Uterus (tissue), 2 donors: ENCODE results near the gene IQSEC3.

Experiments
- POLR2A ChIP-seq, 2 donors: fragments of 450-650 bp; IDR thresholded peaks; one replicate each; pipeline ENCODE4 v1.6.1; 2016; ENCODE audit warnings: antibody characterized with exemption in 2 of 2, mild to moderate bottlenecking in 1 of 2, moderate library complexity in 1 of 2
- TF ChIP-seq, protein P1 (sequence below), 4 experiments: fragments of 200-600 bp in 2 of 4; fragments of 450-650 bp in 2 of 4; sonication (generic) in 2 of 4; IDR thresholded peaks; one replicate each; pipeline ENCODE4 v1.5.1; 2016 to 2019; ENCODE audit warnings: antibody characterized with exemption in 4 of 4, mild to moderate bottlenecking in 2 of 4, moderate library complexity in 1 of 4

DNA sequence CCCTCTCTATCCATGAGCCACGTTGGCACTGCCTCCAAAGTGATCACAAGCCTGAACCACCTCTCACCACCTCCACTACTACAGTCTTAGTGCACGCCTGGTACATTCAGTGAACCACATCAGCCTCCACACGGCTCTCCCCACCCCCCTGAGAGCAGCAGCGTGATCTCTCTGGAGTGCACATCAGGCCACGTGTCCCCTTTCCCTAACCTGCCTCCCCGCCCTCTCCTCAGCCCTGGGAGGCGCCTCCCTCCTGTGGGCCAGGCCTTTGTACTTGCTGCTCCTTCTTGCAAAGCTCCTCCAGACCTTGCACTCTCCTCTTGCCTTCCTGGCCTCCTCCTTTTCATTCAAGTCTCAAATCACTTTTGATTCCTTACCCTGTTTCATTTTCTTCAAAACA, 97.6 kb downstream of the IQSEC3 start:
- TF ChIP-seq, protein P1, sequence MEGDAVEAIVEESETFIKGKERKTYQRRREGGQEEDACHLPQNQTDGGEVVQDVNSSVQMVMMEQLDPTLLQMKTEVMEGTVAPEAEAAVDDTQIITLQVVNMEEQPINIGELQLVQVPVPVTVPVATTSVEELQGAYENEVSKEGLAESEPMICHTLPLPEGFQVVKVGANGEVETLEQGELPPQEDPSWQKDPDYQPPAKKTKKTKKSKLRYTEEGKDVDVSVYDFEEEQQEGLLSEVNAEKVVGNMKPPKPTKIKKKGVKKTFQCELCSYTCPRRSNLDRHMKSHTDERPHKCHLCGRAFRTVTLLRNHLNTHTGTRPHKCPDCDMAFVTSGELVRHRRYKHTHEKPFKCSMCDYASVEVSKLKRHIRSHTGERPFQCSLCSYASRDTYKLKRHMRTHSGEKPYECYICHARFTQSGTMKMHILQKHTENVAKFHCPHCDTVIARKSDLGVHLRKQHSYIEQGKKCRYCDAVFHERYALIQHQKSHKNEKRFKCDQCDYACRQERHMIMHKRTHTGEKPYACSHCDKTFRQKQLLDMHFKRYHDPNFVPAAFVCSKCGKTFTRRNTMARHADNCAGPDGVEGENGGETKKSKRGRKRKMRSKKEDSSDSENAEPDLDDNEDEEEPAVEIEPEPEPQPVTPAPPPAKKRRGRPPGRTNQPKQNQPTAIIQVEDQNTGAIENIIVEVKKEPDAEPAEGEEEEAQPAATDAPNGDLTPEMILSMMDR (IDR thresholded peaks at IDR 0.05), result no peak
- no peak for TF ChIP-seq POLR2A (IDR thresholded peaks at IDR 0.05)
